GM12878 (cell line): ENCODE data around the gene CDC45. TPM values are rescaled to one million over a fixed set of nuclear protein-coding genes. Genes with fewer than 3 reads are reported as not detected.

Experiments
- ATF7 ChIP-seq: fragments of 450-650 bp; IDR thresholded peaks from 2 replicates; pipeline ENCODE4 v1.6.1; 2016; ENCODE audit warnings: low read depth, mild to moderate bottlenecking
- CHD2 ChIP-seq: IDR thresholded peaks from 2 replicates; pipeline ENCODE4 v1.6.1; 2011; ENCODE audit warnings: low read depth, low read length, improper control_type of control experiment, borderline replicate concordance
- FOS ChIP-seq: IDR thresholded peaks from 3 replicates; pipeline ENCODE4 v1.6.1; 2011; ENCODE audit warnings: borderline replicate concordance; ENCODE audit not compliant: insufficient read length; ENCODE audit errors: extremely low read depth
- FOXM1 ChIP-seq: IDR thresholded peaks from 2 replicates; pipeline ENCODE4 v1.6.1; 2012; ENCODE audit warnings: low read depth, mild to moderate bottlenecking, inconsistent platforms, low read length, moderate library complexity
- GATAD2B ChIP-seq: fragments of 450-650 bp; conservative IDR thresholded peaks from 2 replicates; pipeline ENCODE4 v1.6.1; 2017; ENCODE audit warnings: low read depth, mild to moderate bottlenecking, moderate library complexity
- HDAC6 ChIP-seq: fragments of 200-600 bp; sonication (generic); IDR thresholded peaks from one replicate; pipeline ENCODE4 v1.8.0; 2017; ENCODE audit warnings: antibody characterized with exemption; ENCODE audit not compliant: unreplicated experiment
- IKZF1 ChIP-seq: fragments of 450-650 bp; conservative IDR thresholded peaks from 2 replicates; pipeline ENCODE4 v1.6.1; 2017; ENCODE audit warnings: antibody characterized with exemption, mild to moderate bottlenecking
- KDM1A ChIP-seq: fragments of 200-600 bp; sonication (generic); IDR thresholded peaks from 2 replicates; pipeline ENCODE4 v1.6.1; 2016; ENCODE audit warnings: borderline replicate concordance
- PAX8 ChIP-seq: fragments of 450-650 bp; IDR thresholded peaks from 2 replicates; pipeline ENCODE4 v1.6.1; 2017; ENCODE audit warnings: mild to moderate bottlenecking, moderate library complexity
- PBX3 ChIP-seq: IDR thresholded peaks from 2 replicates; pipeline ENCODE4 v1.6.1; 2011; ENCODE audit warnings: mild to moderate bottlenecking, low read depth, low read length, moderate library complexity; ENCODE audit not compliant: insufficient replicate concordance
- PML ChIP-seq: IDR thresholded peaks from 2 replicates; pipeline ENCODE4 v1.6.1; 2012; ENCODE audit warnings: low read length, inconsistent platforms
- POLR2A ChIP-seq: IDR thresholded peaks from 2 replicates; pipeline ENCODE4 v1.6.1; 2011; ENCODE audit warnings: low read depth, mild to moderate bottlenecking, low read length
- POLR2AphosphoS2 ChIP-seq: IDR thresholded peaks from 2 replicates; pipeline ENCODE4 v1.6.1; 2011; ENCODE audit warnings: low read depth, mild to moderate bottlenecking, low read length, improper control_type of control experiment, moderate library complexity
- SP1 ChIP-seq: IDR thresholded peaks from one replicate; pipeline ENCODE4 v1.6.1; 2011; ENCODE audit warnings: low read depth, low read length
- STAT1 ChIP-seq: fragments of 450-650 bp; conservative IDR thresholded peaks from 2 replicates; pipeline ENCODE4 v1.6.1; 2014; ENCODE audit warnings: antibody characterized with exemption, mild to moderate bottlenecking
- ZNF687 ChIP-seq: fragments of 450-650 bp; IDR thresholded peaks from 2 replicates; pipeline ENCODE4 v1.6.1; 2017; ENCODE audit warnings: mild to moderate bottlenecking, moderate library complexity
- polyA plus RNA-seq, 11 experiments: library from polyadenylated mRNA; depleted of rRNA in 4 of 11; unstranded in 6 of 11; stranded (reverse) in 5 of 11; fragments of >200 nt; fragmentation: Nextera tagmentation in 4 of 11; fragmentation: Illumina TruSeq in 1 of 11; extraction: Ambion mirVana in 4 of 11; extraction: Trizol in 1 of 11; gene quantifications; 1 replicate in 1 of 11; 2 replicates in 10 of 11; pipeline versions ENCODE4 v1.2.1 to v1.2.3, GENCODE V29; 2011 to 2016; ENCODE audit warnings: inconsistent platforms in 2 of 11, missing spikeins in 2 of 11, low read depth in 1 of 11
- total RNA-seq, 4 experiments: library from RNA; depleted of rRNA in 3 of 4; stranded (reverse); fragments of >200 nt in 3 of 4; fragmentation: Illumina TruSeq in 1 of 4; extraction: Trizol in 1 of 4; gene quantifications; 2 replicates each; pipeline versions ENCODE4 v1.2.1 to v1.2.3, GENCODE V29; 2013 to 2021
- TF ChIP-seq, protein P1 (sequence below): fragments of 450-650 bp; IDR thresholded peaks from 2 replicates; pipeline ENCODE4 v1.6.1; 2017; ENCODE audit warnings: mild to moderate bottlenecking, low read depth, inconsistent platforms; ENCODE audit not compliant: poor library complexity, severe bottlenecking
- TF ChIP-seq, protein P2 (sequence below): IDR thresholded peaks from 2 replicates; pipeline ENCODE4 v1.6.1; 2012; ENCODE audit warnings: mild to moderate bottlenecking, low read depth, low read length

The CDC45 gene
- total and polyA plus RNA-seq, 10 of the 15 experiments (the other 5 are each of a cell fraction or from before 2014, with no cell fraction given) = 40.8 to 88.5 (median 54.2) TPM

- TF ChIP-seq PBX3 = peak; percentile 97
- peak; percentile 70 for TF ChIP-seq IKZF1
- peak; percentile 68 for TF ChIP-seq FOS
- 0 out of 2 replicates have a peak, but pooled peaks have one; percentile 23 for TF ChIP-seq PML
- TF ChIP-seq, protein P1, sequence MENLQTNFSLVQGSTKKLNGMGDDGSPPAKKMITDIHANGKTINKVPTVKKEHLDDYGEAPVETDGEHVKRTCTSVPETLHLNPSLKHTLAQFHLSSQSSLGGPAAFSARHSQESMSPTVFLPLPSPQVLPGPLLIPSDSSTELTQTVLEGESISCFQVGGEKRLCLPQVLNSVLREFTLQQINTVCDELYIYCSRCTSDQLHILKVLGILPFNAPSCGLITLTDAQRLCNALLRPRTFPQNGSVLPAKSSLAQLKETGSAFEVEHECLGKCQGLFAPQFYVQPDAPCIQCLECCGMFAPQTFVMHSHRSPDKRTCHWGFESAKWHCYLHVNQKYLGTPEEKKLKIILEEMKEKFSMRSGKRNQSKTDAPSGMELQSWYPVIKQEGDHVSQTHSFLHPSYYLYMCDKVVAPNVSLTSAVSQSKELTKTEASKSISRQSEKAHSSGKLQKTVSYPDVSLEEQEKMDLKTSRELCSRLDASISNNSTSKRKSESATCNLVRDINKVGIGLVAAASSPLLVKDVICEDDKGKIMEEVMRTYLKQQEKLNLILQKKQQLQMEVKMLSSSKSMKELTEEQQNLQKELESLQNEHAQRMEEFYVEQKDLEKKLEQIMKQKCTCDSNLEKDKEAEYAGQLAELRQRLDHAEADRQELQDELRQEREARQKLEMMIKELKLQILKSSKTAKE = no peak
- no peak for TF ChIP-seq KDM1A
- TF ChIP-seq POLR2A = peak; percentile 92
- TF ChIP-seq GATAD2B = peak; percentile 78; the same call in 1 of the 2 replicates
- TF ChIP-seq, protein P2, sequence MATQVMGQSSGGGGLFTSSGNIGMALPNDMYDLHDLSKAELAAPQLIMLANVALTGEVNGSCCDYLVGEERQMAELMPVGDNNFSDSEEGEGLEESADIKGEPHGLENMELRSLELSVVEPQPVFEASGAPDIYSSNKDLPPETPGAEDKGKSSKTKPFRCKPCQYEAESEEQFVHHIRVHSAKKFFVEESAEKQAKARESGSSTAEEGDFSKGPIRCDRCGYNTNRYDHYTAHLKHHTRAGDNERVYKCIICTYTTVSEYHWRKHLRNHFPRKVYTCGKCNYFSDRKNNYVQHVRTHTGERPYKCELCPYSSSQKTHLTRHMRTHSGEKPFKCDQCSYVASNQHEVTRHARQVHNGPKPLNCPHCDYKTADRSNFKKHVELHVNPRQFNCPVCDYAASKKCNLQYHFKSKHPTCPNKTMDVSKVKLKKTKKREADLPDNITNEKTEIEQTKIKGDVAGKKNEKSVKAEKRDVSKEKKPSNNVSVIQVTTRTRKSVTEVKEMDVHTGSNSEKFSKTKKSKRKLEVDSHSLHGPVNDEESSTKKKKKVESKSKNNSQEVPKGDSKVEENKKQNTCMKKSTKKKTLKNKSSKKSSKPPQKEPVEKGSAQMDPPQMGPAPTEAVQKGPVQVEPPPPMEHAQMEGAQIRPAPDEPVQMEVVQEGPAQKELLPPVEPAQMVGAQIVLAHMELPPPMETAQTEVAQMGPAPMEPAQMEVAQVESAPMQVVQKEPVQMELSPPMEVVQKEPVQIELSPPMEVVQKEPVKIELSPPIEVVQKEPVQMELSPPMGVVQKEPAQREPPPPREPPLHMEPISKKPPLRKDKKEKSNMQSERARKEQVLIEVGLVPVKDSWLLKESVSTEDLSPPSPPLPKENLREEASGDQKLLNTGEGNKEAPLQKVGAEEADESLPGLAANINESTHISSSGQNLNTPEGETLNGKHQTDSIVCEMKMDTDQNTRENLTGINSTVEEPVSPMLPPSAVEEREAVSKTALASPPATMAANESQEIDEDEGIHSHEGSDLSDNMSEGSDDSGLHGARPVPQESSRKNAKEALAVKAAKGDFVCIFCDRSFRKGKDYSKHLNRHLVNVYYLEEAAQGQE = no peak
- peak; percentile 65; the same call in 1 of the 2 replicates for TF ChIP-seq ZNF687
- no peak; the same call in 1 of the 2 replicates for TF ChIP-seq STAT1
- TF ChIP-seq HDAC6 = no peak
- peak; percentile 80 for TF ChIP-seq POLR2AphosphoS2
- no peak for TF ChIP-seq PAX8
- TF ChIP-seq ATF7 = no peak; the same call in 1 of the 2 replicates
- no peak for TF ChIP-seq FOXM1
- peak; percentile 96 for TF ChIP-seq SP1
- TF ChIP-seq CHD2 = peak; percentile 95
Observed at GRCh38 chr22:19447330-19448075, 32.2 kb upstream of the CDC45 start, which contains the start of gene C22orf39 (continued).
